ENCODE results near the gene PKMYT1.

Gene PKMYT1

DNA sequence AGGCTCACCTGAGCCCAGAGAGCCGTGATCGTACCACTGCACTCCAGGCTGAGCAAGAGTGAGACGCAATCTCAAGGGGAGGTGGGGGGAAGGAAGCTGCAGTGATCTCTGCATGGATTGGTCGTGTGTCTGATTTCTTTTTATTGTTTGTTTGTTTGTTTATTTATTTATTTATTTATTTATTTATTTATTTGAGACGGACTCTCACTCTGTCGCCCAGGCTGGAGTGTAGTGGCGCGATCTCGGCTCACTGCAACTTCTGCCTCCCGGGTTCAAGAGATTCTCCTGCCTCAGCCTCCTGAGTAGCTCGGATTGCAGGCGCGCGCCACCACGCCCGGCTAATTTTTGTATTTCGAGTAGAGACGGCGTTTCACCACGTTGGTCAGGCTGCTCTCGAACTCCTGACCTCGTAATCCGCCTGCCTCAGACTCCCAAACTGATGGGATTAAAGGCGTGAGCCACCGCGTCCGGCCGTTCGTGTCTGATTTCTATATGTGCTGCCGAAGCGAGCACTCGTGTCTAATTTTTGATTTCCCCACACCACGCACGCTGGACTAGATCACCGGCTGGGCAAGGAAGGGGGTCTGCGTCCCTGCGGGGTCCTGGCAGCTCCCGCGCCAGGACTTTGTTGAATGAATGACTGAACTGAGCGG, 39.5 kb upstream of the PKMYT1 start:
- no peak for TF ChIP-seq POLR2AphosphoS5 (IDR thresholded peaks at IDR 0.05; ENCODE audit: low read depth, low read length)
- no peak for TF ChIP-seq POLR2A (IDR thresholded peaks at IDR 0.05; ENCODE audit: low read depth, low read length)
- no peak for TF ChIP-seq PAX5 (IDR thresholded peaks at IDR 0.05; ENCODE audit: insufficient read depth, low read length, severe bottlenecking)
- TF ChIP-seq TAF1 (IDR thresholded peaks at IDR 0.05; ENCODE audit: low read depth, low read length) = no peak
- no peak for TF ChIP-seq SPI1 (IDR thresholded peaks at IDR 0.05; ENCODE audit: low read depth, low read length)
- no peak for TF ChIP-seq POU2F2 (IDR thresholded peaks at IDR 0.05; ENCODE audit: low read depth, low read length)
- DNase-seq (ENCODE audit: insufficient read length, low spot score) (no peak), FAIRE-seq (peak; percentile 89)

GRCh38 chr16:3017794-3018506, 37.7 kb upstream of the PKMYT1 start, which contains the start of gene CLDN6:
CLDN6 (minus strand) TSS chr16:3018183; CDS start chr16:3016021, 2,162 bp downstream.
- FAIRE-seq (no peak), DNase-seq (ENCODE audit: insufficient read length, low spot score) (no peak)
- TF ChIP-seq PAX5 (IDR thresholded peaks at IDR 0.05; ENCODE audit: insufficient read depth, low read length, severe bottlenecking) (no peak), POLR2A (IDR thresholded peaks at IDR 0.05; ENCODE audit: low read depth, low read length) (no peak), SPI1 (IDR thresholded peaks at IDR 0.05; ENCODE audit: low read depth, low read length) (no peak), POLR2AphosphoS5 (IDR thresholded peaks at IDR 0.05; ENCODE audit: low read depth, low read length) (no peak), POU2F2 (IDR thresholded peaks at IDR 0.05; ENCODE audit: low read depth, low read length) (no peak), TAF1 (IDR thresholded peaks at IDR 0.05; ENCODE audit: low read depth, low read length) (no peak)

- FAIRE-seq (no peak), DNase-seq (ENCODE audit: insufficient read length, low spot score) (no peak)
- TF ChIP-seq PAX5 (IDR thresholded peaks at IDR 0.05; ENCODE audit: insufficient read depth, low read length, severe bottlenecking) (no peak), SPI1 (IDR thresholded peaks at IDR 0.05; ENCODE audit: low read depth, low read length) (no peak), POLR2A (IDR thresholded peaks at IDR 0.05; ENCODE audit: low read depth, low read length) (no peak), POU2F2 (IDR thresholded peaks at IDR 0.05; ENCODE audit: low read depth, low read length) (no peak), POLR2AphosphoS5 (IDR thresholded peaks at IDR 0.05; ENCODE audit: low read depth, low read length) (no peak), TAF1 (IDR thresholded peaks at IDR 0.05; ENCODE audit: low read depth, low read length) (no peak)
Observed at GRCh38 chr16:3017344-3017743, 37.1 kb upstream of the PKMYT1 start.

DNA sequence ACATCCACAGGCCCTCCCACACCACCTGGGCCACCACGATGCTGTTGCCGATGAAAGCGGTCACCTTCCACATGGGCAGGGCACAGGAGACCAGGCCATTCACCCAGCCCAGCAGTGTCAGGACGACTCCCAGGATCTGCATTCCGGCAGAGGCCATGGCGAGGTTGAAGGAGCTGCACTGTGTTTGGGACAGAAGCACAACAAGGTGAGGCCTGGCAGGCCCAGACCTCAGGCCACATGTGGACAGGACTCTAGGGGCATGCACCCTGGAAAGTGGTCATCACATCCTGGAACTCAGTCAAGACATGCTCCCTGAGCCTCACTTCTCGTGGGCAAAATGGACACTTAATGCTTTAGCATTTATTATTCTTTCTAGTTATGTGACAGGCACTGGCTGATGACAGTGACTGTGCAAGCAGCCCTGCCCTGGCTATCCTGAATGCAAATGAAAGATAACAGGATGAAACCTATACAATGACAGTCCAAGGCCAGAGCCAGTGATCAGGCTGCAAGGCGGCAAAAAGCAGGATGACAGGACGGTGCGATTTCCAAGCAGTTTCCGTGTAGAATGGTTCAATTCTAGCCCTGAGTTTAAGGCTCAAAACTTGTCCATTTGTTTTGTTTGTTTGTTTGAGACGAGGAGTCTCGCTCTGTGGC, 35.7 kb upstream of the PKMYT1 start:
- no peak for DNase-seq (ENCODE audit: insufficient read length, low spot score)
- TF ChIP-seq SPI1 (IDR thresholded peaks at IDR 0.05; ENCODE audit: low read depth, low read length) = no peak
- no peak for FAIRE-seq

DNA sequence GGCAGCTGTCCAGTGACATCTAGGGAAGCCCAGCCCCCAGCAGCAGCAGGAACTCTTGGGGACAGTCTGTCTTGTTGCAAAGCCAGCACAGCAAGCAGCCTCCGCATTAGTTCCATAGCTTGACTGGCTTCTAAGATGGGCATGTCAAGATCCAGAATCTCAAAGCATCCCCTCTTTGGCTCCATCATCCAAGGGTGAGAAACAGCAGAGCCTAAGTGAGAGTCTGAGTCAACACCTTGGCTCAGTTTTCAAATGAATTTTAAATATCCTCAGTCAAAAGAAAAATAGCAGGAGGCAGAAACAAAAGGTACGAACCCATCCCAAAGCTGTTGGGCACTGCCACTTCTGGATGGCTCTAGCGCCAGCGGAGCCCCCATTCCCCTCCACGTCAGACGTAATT, 34.7 kb upstream of the PKMYT1 start:
- no peak for FAIRE-seq
- no peak for DNase-seq (ENCODE audit: insufficient read length, low spot score)
- TF ChIP-seq POLR2A (IDR thresholded peaks at IDR 0.05; ENCODE audit: low read depth, low read length) = no peak
- no peak for TF ChIP-seq POLR2AphosphoS5 (IDR thresholded peaks at IDR 0.05; ENCODE audit: low read depth, low read length)
- no peak for TF ChIP-seq PAX5 (IDR thresholded peaks at IDR 0.05; ENCODE audit: insufficient read depth, low read length, severe bottlenecking)
- TF ChIP-seq POU2F2 (IDR thresholded peaks at IDR 0.05; ENCODE audit: low read depth, low read length) = no peak
- TF ChIP-seq TAF1 (IDR thresholded peaks at IDR 0.05; ENCODE audit: low read depth, low read length) = no peak
- TF ChIP-seq SPI1 (IDR thresholded peaks at IDR 0.05; ENCODE audit: low read depth, low read length) = no peak

DNA sequence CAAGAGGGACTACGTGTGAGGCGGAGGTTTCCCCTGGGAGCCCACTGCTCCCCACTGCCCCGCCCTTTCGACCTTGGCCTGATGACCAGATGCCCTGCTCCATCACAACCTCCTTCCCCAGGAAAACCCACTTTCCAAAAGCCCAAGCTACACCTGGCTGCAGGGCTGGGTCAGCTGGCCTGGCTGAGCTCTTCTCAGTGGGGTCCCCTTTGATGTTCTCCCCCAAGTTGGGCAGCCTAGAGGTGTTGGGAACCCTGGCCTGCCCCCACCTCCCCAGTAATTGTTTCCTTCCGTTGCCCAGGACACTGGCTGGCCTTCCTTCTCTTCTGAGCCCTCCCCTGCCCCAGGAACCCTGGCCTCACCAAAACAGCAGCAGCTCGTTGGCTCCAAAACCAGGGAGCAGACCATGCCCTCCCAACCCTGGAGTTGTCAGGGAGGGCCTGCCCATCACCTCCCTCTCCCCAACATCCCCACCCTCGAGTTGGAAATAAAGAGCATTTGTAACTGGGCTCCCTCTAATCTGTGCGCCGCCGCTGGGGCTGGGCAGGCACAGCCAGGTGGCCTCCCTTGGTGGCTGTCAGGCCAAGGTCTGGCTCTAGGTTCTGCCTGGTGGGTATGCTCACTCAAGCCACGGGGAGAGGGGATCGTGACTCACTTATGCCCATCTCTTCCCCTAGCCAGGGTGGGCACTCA, 33.9 kb upstream of the PKMYT1 start:
- TF ChIP-seq TAF1 (IDR thresholded peaks at IDR 0.05; ENCODE audit: low read depth, low read length) (no peak), POLR2AphosphoS5 (IDR thresholded peaks at IDR 0.05; ENCODE audit: low read depth, low read length) (no peak), PAX5 (IDR thresholded peaks at IDR 0.05; ENCODE audit: insufficient read depth, low read length, severe bottlenecking) (no peak), SPI1 (IDR thresholded peaks at IDR 0.05; ENCODE audit: low read depth, low read length) (no peak), POLR2A (IDR thresholded peaks at IDR 0.05; ENCODE audit: low read depth, low read length) (no peak), POU2F2 (IDR thresholded peaks at IDR 0.05; ENCODE audit: low read depth, low read length) (no peak)
- FAIRE-seq (no peak), DNase-seq (ENCODE audit: insufficient read length, low spot score) (no peak)

DNA sequence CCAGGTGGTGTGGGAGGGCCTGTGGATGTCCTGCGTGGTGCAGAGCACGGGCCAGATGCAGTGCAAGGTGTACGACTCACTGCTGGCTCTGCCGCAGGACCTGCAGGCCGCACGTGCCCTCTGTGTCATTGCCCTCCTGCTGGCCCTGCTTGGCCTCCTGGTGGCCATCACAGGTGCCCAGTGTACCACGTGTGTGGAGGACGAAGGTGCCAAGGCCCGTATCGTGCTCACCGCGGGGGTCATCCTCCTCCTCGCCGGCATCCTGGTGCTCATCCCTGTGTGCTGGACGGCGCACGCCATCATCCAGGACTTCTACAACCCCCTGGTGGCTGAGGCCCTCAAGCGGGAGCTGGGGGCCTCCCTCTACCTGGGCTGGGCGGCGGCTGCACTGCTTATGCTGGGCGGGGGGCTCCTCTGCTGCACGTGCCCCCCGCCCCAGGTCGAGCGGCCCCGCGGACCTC, 33.3 kb upstream of the PKMYT1 start:
- DNase-seq (ENCODE audit: insufficient read length, low spot score) = no peak
- no peak for FAIRE-seq
- TF ChIP-seq PAX5 (IDR thresholded peaks at IDR 0.05; ENCODE audit: insufficient read depth, low read length, severe bottlenecking) (no peak), POLR2A (IDR thresholded peaks at IDR 0.05; ENCODE audit: low read depth, low read length) (no peak), POLR2AphosphoS5 (IDR thresholded peaks at IDR 0.05; ENCODE audit: low read depth, low read length) (no peak), TAF1 (IDR thresholded peaks at IDR 0.05; ENCODE audit: low read depth, low read length) (no peak), SPI1 (IDR thresholded peaks at IDR 0.05; ENCODE audit: low read depth, low read length) (no peak), POU2F2 (IDR thresholded peaks at IDR 0.05; ENCODE audit: low read depth, low read length) (no peak)

DNA sequence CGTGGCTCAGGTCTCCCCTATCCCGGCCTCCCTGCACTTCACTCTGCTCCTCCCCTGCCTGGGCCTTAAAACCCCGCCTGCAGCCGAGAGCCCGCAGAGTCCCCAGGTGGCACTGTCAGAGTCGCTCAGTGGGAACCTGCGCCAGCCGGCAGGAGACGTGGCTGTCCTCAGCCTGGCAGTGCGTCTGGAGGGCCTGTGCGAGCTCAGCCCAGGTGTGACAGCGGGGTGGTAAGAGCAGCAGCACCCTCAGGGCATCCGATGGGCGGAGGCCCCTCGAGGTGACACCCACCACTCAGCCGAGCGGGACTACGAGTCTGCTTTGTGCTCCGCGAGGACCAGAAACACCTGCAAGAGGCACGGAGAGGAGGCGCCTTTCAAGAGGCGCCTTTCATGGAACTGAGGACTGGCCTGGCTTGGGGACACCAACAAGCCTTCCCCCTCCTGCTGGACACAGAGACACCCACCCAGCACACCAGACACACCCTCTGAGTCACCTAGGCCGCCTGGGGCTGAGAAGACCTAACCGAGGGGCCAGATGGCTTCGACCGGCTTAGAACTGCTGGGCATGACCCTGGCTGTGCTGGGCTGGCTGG, 32.7 kb upstream of the PKMYT1 start, which contains the start of gene CLDN9:
Gene CLDN9, plus strand, starts transcription at position 96 of the 593 bp plus-strand sequence. Its CDS starts 440 bp downstream, at position 536.
- FAIRE-seq (no peak), DNase-seq (ENCODE audit: insufficient read length, low spot score) (no peak)
- TF ChIP-seq SPI1 (IDR thresholded peaks at IDR 0.05; ENCODE audit: low read depth, low read length) (no peak), POLR2A (IDR thresholded peaks at IDR 0.05; ENCODE audit: low read depth, low read length) (no peak)

DNA sequence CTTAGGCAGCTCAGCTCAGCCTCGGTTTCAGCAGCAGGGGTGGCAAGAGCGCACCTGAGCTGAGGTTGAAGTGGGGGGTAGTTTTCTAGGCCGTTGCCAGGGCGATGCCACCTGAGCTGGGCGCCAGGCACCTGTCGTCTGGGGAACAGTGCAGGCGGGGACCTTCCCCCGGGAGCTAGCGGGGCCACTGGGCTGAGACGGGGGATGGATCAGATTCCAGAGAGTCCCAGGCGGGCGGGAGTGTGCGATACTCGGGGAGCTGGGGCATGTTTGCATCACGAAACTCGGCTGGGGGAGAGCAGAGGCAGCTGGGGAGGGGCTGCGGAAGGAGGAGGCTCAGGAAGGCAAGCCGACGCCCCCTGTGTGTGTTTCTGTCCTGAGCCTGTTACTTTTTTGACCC, 32.0 kb upstream of the PKMYT1 start:
- FAIRE-seq (no peak), DNase-seq (ENCODE audit: insufficient read length, low spot score) (no peak)

More for the DNA sequence above, 32.0 kb upstream of the PKMYT1 start:
- no peak for TF ChIP-seq POLR2A (IDR thresholded peaks at IDR 0.05; ENCODE audit: low read depth, low read length)
- TF ChIP-seq PAX5 (IDR thresholded peaks at IDR 0.05; ENCODE audit: insufficient read depth, low read length, severe bottlenecking) = no peak
- TF ChIP-seq TAF1 (IDR thresholded peaks at IDR 0.05; ENCODE audit: low read depth, low read length) = no peak
- no peak for TF ChIP-seq POU2F2 (IDR thresholded peaks at IDR 0.05; ENCODE audit: low read depth, low read length)
- no peak for TF ChIP-seq SPI1 (IDR thresholded peaks at IDR 0.05; ENCODE audit: low read depth, low read length)
- no peak for TF ChIP-seq POLR2AphosphoS5 (IDR thresholded peaks at IDR 0.05; ENCODE audit: low read depth, low read length)

Data from GM12891 (cell line).